ENCODE data around the gene WFDC10B.
"Not testable (repeated sequence)": the region's sequence is repeated elsewhere in the genome, so short reads cannot be mapped to it uniquely, and the experiment has no call there.

WFDC10B gene

GRCh38 chr20:45704969-45705637 is at the start of gene WFDC10B:
Gene WFDC10B (minus strand): TSS chr20:45705019. CDS start chr20:45685992, 19,027 bp downstream.
- no peak for DNase-seq

- DNase-seq: peak; percentile 44 to 90 (median 52)
Observed at GRCh38 chr20:45752746-45753145, 47.9 kb upstream of the WFDC10B start.

- DNase-seq: peak in 1 of 3 donors; percentile 27
Observed at GRCh38 chr20:45751721-45752120, 46.9 kb upstream of the WFDC10B start.

GRCh38 chr20:45745015-45745414 is 40.2 kb upstream of the WFDC10B start:
- DNase-seq: no peak

GRCh38 chr20:45742596-45742995 is 37.8 kb upstream of the WFDC10B start:
- DNase-seq: no peak

- DNase-seq: no peak
Observed at GRCh38 chr20:45735988-45736387, 31.2 kb upstream of the WFDC10B start.

GRCh38 chr20:45735552-45735951 is 30.7 kb upstream of the WFDC10B start:
- no peak for DNase-seq

GRCh38 chr20:45732199-45732598 is 27.4 kb upstream of the WFDC10B start:
- no peak for DNase-seq

GRCh38 chr20:45727044-45727443 is 22.2 kb upstream of the WFDC10B start:
- DNase-seq: no peak

GRCh38 chr20:45725134-45725533 is 20.3 kb upstream of the WFDC10B start:
- DNase-seq: no peak

GRCh38 chr20:45722047-45722446 is 17.2 kb upstream of the WFDC10B start, which contains the start of gene SPINT4:
Gene SPINT4 (plus strand): TSS chr20:45722347. CDS start chr20:45722368, 21 bp downstream.
- no peak for DNase-seq

- not testable (repeated sequence) for DNase-seq
Observed at GRCh38 chr20:45716141-45716688, 11.4 kb upstream of the WFDC10B start.

- no peak for DNase-seq
Observed at GRCh38 chr20:45701873-45702272, 2.9 kb downstream of the WFDC10B start, which contains the start of gene WFDC13. Gene WFDC13 (plus strand): TSS chr20:45702038. CDS start chr20:45702124, 86 bp downstream.

GRCh38 chr20:45701104-45701503 is 3.7 kb downstream of the WFDC10B start:
- no peak for DNase-seq

- no peak for DNase-seq
Observed at GRCh38 chr20:45695496-45695895, 9.3 kb downstream of the WFDC10B start.

GRCh38 chr20:45693346-45693745 is 11.5 kb downstream of the WFDC10B start:
- not testable (repeated sequence) for DNase-seq

- DNase-seq: peak in 2 of 3 donors; percentile 8 to 12
Observed at GRCh38 chr20:45685896-45686295, 18.9 kb downstream of the WFDC10B start.

GRCh38 chr20:45679650-45680049 is 25.2 kb downstream of the WFDC10B start:
- DNase-seq: no peak

GRCh38 chr20:45672765-45673164 is 32.1 kb downstream of the WFDC10B start:
- DNase-seq: no peak

- no peak for DNase-seq
Observed at GRCh38 chr20:45670139-45670538, 34.7 kb downstream of the WFDC10B start, which contains the start of gene WFDC11. Gene WFDC11 (minus strand): TSS chr20:45670239. CDS start chr20:45650600, 19,639 bp downstream.

- DNase-seq: not testable (repeated sequence)
Observed at GRCh38 chr20:45657038-45657437, 47.8 kb downstream of the WFDC10B start.

- DNase-seq: not testable (repeated sequence)
Observed at GRCh38 chr20:45651726-45652125, 53.1 kb downstream of the WFDC10B start.

GRCh38 chr20:45649312-45649863 is 55.4 kb downstream of the WFDC10B start:
- DNase-seq: no peak
